Non-pigmented ciliary epithelial cell (primary cell): ENCODE results near the gene GLDC.
A peak's percentile ranks its signal among the peaks of the same experiment; 100 is the strongest.

Source experiments
- DNase-seq: peaks from one replicate; pipeline ENCODE4 v3.0.0-alpha.2; 2010; ENCODE audit warnings: low read depth

The GLDC gene

GRCh38 chr9:6620353-6620752 is 25.2 kb downstream of the GLDC start:
- DNase-seq: no peak

- DNase-seq: no peak
Observed at GRCh38 chr9:6619909-6620308, 25.6 kb downstream of the GLDC start.

DNA sequence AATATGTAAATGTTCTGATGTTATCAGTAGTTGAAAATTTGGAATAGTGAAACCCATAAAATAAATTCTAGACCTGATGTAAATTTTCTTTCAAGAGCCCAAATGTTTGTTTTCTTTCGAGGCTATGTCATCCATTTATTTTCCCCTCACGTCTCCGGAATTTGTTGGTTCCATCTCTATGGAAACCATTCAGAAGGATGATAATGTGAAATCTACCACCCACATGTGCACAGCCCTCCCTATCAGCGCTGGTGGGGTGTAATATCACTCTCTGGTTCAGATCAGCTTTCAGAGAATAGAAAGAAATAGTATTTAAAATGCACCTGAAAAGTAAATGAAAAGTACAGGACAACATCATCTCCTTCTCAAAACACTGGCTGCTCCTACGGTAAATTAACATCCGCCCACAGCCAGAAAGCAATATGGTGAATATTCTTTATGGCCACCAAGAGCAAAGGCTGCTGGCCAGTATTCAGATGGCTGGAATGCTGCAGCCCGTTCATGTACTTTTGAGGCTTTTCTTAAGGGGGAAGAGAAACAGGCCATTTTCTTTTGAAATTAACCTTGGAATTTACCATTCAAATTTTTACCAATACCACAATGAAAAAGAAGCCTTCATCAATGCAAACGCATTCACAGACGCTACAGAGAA is 28.5 kb downstream of the GLDC start:
- no peak for DNase-seq

DNA sequence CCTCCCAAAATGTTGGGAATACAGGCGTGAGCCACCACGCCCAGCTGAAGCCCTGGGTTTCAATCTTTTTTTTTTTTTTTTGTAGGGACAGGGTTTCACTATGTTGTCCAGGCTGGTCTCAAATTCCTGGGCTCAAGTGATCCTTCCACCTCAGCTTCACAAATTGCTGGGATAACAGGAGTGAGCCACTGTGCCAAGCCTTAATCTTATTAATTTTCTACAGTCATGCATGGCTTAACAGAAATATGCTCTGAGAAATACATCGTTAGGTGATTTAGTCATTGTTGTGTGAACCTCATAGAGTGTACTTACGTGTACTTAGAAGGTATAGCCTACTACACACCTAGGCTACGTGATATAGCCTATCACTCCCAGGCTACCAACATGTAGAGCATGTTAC is 31.0 kb downstream of the GLDC start:
- no peak for DNase-seq

- no peak for DNase-seq
Observed at GRCh38 chr9:6611865-6612264, 33.7 kb downstream of the GLDC start.

DNA sequence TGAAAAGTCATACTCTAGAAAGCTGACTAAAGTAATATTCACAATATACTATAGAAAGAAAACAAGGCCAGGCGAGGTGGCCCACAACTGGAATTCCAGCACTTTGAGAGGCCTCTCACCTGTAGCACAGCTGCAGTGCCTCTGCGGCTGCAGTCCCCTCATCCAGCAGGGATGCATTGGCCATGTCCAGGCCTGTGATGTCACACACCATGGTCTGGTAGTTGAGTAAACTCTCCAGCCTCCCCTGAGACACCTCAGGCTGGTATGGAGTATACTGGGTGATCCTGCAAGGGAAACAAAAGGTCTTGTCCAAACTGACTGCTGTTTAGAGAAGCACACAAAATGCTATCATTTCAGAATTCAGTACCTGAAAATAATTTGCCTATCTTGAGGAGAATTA is 35.5 kb downstream of the GLDC start:
- no peak for DNase-seq

DNA sequence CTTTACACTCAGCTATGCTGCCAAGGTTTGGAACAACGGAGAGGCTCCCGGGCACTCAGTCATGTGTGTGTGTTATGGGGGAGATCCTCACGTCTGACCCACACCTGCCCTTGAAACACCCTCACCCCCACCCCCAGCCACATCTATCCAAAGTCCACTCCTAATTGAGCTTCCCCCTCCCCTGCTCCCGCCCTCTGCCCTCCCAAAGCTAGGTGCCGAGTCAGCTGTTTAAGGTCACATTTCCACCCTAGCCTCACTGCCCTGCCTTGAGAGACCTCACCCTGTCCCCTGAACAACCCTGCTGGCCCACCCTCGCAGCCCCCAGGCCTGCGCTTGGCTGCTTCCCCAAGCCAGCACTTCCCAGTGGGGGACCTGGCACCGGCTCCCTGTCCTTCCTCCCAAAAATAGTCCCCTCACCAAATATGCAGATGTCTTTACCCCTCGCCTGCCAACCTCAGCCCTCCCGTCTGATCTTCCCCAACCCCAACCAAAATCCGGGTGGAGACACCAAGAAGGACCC is 36.0 kb downstream of the GLDC start:
- no peak for DNase-seq

DNA sequence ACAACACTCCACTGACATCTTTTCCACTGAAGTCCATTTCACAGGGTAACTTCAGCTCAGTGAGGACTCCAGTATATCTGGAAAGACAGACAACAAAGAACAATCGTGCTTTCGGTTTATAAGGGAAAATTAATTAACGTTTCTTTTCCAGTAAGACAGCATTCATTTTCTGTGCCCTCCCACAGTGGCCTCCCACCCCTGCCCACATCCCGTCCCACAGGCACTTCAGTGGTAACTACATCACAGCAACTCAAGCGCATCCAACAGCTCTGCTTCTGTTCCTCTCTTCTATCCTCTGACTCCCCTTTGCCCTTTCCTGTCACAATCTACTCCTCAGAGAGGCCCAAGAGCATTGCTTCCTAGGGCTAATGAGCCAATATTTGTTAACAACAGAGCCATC is 40.3 kb downstream of the GLDC start:
- no peak for DNase-seq

GRCh38 chr9:6600426-6600825 is 45.1 kb downstream of the GLDC start:
- no peak for DNase-seq

GRCh38 chr9:6600006-6600405 is 45.5 kb downstream of the GLDC start:
- DNase-seq: no peak

DNA sequence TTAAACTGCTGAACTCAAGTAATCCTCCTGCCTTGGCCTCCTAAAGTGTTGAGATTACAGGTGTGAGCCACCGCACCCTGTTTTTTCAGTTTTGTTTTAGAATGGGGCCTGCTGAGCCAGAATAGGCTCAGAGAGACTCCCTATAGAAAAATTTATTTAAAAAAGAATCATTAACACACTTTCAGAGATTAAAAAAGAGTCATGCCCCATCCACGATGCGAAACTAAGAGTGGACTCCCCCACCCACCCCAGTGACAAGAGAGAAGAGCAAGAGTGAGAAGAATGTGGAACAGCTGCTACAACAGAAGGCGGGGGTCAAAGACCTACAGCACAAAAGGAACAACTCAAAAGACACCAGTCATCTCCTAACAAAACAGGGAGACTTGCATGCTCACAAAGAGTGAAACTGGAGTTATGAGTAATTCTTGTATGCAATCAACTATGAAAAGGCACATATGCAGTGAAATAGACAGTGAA is 47.2 kb downstream of the GLDC start:
- DNase-seq: no peak

DNA sequence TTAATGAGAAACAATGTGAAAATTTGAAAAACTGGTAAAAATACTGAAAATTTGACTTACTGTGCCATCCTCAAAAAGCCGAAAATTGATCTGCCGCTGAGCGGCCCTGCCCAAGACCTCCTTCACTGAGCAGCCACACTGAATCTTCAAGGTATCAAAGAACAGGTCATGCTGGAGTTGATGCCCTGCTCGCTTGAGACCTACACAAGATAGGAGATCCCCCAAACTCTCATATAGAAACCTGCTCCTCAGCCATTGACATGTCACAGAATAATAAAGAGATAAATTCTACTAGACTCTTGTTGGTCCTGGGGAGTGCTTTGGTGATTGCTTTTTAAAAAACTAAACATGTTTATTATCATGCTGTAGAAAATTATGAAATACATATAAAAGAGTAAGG is 52.7 kb downstream of the GLDC start:
- DNase-seq: no peak

GRCh38 chr9:6592231-6592630 is 53.3 kb downstream of the GLDC start:
- DNase-seq: no peak

DNA sequence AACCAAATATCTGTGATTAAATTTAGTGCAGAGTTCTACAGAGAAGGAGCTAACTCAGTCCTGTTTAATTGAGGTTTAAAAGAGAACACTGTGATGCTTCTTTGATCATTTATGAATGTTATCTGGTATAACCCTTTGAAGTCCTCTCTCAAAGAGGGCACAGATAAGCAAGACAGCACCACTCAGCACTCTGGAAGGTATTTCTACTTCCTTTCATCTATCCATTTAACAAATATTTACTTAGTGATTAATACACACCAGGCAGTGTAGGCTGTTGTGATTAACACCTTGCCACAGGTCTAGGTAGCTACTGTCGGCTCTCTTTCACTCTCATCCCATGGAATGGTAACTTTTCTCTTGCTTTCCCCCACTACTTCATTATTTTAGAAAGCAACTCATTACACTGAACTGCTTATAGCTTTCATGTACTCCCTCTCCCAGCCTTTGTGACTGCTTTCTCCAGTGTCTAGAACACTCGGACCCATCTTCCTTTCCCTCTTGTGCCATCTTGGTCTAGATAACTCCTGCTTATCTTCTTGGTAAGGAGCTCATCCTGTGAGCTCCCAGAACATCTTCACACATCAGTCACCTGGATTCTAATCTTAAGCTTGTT is 54.7 kb downstream of the GLDC start:
- no peak for DNase-seq

- DNase-seq: no peak
Observed at GRCh38 chr9:6590334-6590733, 55.2 kb downstream of the GLDC start.

DNA sequence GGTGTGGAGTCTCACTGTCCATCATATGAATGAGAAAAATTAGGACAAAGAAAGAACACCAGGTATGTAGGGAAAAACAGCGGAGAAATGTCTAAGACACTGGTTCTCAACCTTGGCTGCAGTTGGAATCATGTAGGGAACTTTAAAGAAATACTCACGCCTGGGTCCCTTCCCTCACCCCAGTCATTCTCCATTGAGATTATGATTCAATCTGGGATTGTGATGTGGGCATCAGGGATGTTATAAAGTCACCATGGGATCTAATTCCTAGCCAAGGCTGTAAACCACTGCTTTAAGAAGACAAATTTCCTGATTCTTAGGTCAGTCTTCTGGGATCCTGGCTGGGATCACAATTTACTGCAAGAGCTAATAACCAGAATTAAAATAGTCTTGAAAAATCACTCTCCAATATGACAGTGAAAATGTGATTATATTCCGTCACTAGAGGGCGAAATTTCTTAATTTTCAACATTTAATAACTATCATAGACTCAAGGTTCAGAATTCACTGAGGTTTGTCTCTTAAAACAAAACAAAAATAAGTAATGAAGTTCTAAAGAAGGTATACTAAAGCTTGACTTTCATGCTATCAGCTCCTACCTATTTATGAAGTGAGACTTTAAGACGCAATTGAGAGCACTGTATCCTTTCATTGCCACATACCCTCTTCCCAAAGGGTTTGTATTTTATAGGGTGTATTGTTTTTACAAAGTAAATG is 60.5 kb downstream of the GLDC start:
- no peak for DNase-seq

GRCh38 chr9:6581253-6581652 is 64.3 kb downstream of the GLDC start:
- DNase-seq: no peak

DNA sequence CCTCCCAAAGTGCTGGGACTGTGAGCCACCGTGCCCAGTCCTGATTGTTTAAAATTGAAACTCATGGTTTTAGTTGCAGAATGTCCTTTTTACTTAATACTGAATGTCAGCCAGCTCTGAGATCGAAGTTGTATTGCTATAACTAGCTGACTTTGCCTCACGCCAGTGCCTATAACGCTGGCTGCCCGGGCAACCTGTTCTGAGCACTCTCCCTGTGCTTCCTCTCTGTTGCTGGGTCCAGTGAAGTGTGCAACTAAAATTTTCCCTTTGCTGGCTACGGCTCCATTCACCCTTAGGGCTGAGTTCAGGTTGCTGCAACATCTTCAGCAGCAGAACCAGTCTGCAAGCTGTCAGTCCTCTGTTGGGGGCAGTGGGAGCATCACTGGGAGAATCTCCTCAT is 65.9 kb downstream of the GLDC start:
- no peak for DNase-seq

- DNase-seq: no peak
Observed at GRCh38 chr9:6576987-6577386, 68.5 kb downstream of the GLDC start.

DNA sequence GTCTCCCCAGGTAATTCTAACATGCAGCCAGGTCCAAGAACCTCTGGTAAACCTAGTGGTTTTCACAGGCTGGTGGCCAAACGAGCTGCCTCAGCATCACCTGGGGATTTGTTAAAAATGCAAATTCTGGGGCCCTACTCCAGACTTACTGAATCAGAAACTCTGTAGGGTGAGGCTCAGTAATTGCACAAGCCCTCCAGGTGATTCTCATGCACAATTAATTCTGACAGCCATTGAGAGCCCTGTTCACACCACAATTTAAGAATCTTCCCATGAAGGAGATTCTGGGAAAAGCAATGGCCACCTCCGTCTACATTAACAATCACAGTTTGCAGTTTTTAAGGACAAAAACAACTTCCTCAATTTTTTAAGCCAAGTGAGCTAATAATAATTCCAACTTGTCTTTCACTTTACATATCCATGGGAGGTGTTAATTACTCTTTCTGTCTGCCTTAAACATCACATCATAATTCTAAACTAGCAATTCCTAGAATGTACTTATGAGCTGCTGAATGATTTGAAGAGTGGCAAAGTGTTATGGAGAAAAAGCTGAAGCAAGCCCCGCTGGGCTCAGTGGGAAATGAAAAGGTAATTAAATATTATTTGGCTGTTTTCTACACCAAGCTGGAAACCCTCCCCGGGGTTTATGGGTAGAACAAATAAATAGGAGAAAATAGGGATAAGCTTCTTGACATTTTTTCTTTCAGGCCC is 70.0 kb downstream of the GLDC start:
- DNase-seq: no peak

DNA sequence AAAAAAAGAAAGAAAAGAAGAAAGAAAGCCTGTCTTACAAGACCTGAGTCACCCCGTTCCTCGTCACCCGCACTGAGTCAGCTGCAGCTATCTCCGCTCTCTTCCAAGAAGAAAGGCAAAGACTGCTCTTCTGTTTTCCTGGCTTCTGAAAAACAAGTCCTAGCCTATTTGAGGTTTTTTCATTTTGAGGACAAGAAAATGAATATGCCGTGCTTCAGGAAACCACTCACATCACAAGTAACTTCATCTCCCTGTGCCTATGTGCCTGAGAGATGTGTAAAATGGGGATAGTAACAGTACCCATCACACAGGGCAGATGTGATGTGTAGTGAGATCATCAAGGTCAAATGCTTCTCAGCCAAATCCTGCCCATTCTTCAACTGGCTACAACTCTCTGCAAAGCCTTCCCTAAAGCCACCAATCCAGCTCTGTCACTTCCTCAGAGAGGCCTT is 78.4 kb downstream of the GLDC start:
- DNase-seq: peak; percentile 91

GRCh38 chr9:6566409-6567139 is 79.0 kb downstream of the GLDC start:
- DNase-seq: peak; percentile 94
